HG03064 (cell line): Measurements from ENCODE around the gene CRAT.

Source experiments
- ATAC-seq: cut with Tn5 transposase; IDR thresholded peaks from one replicate; pipeline ENCODE4 v1.9.1; 2021; ENCODE audit warnings: low read depth; ENCODE audit not compliant: unreplicated experiment

CRAT gene

DNA sequence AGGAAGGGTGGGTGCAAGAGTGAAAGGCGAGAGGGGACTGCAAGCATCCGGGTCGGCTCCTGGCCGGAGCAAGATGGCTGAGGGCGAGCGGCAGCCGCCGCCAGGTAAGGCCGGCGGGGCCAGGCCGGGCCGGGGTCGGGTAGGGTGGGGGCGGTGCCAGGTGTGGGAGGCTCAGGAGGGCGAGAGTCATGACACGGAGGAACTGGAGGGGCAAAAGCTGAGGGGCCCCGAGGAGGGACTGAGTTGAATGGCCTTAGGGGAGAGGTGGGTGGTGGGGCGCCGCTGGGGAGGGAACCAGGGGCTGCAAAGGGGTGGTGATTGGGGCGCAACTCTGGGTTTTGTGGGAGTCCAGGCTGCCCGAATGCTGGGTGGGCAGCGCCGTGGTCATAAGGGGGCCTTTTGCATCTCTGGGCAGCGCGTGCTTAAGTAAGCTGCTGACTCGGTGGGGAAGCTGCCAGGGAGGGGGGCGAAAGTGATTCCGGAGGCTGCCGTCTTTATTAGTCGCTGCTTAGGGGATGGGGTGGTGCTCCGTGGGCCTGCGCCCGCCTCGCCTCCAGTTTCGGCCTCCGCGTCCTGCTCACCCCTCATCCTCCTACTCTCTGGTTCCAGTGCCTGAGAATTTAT lies 1.0 kb upstream of the CRAT start:
- peak; percentile 30 for ATAC-seq

DNA sequence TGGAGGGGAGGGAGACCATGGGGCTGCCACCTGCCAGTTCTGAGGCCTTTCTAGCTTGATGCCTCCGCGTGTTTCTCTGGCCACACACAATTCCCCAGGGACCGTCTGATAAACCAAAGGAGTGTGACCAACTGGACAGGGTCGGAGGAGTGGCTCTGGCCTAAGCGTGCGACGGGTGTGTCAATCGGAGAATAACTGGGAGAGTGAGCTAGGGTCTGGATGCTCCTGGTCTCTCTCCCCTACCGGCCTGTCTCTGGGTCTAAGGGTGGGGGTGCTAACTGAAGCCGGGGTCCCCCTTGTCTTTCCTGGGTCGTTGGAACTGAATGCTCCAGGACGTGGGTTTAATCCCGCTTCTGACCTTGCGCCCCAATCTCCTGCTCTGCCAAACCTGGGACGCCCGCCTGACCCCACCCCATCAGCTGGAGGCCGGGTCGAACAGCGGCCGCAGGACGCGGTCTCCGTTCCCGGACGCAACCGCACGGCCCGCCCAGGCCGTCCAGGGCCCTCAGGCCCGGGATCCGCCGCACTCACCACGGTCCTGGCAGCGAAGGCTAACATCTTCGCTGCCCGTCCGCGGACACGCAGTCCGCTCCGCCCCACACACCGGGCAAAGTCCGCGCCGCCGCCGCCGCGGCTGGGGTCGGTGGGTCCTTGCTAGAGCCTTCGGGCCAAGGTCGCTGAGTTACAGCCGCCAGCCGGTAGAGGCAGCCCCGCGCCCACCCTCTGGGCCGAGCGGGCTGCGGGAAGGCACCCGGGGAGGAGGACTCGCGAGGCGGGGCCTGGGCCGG lies 447 bp downstream of the CRAT start:
- ATAC-seq: no peak

DNA sequence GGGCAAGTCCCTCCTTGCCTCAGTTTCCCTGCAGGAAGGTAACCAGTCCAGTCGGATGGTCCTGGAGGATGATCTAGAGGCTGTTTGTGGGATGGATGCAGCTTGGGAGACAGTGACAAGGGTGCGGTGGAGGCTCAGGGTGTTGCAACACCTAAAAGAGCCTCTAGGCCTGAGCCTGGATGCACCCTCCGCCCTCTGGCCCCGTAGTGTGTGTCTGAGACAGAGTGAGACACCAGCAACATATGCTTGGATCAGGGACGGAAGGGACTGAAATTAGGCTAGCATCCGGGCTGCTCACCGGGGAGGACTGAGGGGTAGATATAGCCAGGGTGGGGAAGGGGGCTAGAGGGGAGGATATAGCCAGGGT lies 1.1 kb downstream of the CRAT start:
- ATAC-seq: no peak

DNA sequence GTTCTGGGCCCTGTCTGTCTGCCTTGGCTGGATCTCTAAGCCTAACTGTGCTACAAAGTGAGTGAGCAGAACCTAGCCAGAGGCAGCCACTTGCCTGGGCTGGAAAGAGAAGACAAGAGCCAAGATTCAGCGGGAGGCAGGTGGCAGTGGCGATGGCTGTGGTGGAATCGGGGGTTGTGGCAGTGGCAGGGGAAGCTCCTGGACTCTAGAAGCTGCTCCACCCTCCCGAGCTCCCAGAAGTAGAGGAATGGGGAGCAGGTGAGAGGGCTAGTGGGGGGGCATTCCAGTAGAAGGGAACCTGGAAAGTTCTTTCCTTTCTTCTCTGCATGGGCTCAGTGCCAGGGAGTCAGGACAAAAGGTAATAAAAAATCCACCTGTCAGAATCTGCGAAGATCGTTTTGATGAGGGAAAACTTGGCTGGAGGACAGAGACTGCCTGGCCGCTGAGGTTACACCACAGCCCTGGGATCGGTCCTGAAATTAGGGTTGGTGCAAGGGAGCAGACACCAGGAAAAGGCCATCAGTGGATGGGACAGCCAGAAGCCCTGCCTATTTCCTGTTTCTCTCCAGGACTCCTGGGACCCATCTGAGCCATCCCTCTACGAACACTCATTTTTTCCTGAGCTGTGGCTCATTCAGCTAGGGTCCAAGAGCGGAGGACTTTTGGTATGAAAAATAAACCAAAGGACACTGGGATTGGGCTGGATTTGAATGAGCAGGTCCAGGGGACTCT lies 1.6 kb downstream of the CRAT start:
- no peak for ATAC-seq

DNA sequence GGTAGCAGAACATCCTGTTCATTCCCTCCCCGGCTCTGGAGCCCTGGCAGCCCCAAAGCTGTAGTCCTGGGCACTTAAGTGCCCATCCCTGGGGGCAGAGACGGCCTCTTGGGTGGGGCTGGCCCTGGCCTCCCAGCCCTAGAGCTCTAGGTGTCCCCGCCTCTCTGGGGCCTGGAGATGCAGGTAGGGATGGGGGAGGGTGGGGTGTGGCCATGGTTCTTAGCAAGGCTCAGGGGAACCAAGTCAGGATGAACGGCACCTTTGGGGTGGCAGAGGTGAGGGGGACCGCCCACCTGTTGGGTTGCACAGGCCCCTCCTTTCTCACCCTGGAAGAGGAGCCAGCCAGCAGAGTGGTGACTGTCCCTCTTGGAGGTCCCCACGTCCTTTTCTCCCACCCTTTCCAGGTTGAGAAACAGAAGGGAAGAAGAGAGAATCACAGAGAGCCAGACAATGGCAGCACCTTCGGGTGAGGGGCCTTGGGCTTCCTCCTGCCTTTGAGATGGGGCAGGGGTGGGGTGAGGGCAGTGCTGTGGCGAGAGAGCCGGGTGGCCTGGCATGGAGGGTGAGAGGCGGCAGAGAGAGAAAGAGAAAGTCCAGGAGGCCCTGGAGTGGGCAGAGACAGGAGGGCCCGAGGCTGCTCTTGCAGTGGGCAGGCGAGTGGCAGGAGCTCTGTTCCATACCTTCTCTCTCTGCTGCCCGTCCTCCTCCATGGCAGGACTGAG lies 2.3 kb downstream of the CRAT start:
- ATAC-seq: no peak

DNA sequence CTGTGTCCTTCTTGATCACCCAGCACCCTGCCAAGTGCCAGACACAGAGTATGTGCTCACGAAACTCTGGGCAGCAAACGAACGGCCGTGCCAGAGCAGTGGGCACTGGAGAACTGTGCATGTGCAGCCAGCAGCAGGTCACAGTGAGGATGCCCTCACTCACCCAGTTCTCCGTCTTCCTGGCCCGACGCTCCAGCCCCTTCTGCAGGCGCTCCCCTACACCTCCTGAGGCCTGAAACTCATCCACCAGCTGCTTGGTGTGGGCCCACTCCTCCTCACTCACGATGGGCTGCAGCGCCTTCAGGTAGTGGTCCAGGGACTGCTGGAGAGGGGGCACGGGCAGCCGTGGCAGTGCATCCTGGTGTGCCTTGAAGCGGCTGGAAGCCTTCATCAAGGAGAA lies 2.9 kb downstream of the CRAT start:
- ATAC-seq: no peak

DNA sequence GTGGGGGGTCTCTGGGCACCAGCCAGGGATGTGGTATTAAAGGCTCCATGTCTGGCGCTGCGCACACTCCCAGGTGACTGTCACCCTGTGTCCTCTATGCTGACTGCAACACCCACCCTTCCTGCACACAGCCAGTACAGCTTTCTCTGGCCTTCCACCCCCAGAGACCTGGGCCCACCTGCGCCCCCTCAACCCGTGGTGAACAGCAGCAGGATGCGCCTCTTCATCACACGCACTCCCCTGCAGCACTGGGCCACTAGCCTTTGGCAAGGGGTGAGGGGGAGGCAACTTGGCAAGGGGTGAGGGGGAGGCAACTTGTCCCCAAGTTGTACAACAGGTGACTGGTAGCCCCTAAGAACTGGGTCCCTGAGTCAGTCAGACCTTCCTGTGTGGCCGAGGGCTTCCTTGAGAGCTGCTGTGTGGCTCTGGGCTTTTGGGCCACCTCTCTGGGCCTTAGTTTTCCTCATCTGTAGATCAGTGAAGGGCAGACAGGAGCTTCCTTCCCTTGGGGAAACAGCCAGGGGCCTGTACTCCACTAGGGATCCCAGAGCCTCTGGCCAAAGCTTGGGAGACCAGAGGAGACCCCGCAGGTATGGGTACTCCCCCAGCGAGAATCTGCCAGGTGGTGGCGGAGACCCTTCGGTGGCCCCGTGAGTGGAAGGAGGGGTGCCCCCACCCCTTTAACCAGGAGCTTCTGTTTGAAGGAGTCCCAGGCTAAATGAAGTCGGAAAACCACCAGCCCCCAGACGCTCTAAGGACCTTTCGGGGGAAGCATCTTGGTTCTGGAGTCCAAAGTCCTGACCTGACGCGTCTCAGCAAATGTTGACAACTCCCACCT lies 4.5 kb downstream of the CRAT start:
- ATAC-seq: no peak

DNA sequence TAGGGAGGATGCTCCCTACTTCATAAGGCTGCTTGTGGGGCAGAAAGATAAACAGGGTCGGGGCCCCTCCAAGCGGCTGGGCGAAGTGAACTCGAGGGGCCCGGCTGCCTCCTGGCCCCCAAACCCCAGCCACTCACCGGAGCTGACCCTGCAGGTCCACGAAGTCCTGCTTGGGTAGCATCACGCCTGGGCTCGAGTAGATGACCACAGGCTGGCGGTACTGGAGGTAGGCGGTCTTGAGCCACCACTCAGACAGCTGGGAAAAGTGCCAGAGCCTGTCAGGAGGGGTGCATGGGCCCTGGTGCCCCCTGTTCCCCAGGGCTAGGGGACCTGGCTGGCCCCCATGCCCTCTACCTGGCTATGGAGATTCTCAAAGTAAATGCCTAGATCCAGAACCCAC lies 6.5 kb downstream of the CRAT start:
- ATAC-seq: no peak

DNA sequence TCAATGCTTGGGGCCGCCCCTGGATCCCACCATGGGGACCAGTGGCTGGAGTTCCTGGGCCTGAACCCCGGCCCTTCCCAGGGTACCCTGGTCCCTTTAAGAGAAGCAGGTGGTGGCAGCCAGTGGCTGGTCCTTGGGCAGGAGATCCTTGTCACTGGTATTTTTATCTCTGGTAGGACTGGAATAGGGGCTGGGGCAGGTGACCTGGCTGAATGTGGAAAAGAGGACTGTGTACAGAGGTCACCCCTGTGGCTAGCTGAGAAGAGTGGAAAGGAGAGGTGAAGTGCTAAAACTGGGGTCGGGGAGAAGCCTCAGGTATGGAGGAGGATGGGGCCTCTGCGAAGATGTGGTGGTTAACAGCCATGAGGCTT lies 7.0 kb downstream of the CRAT start:
- ATAC-seq: no peak

DNA sequence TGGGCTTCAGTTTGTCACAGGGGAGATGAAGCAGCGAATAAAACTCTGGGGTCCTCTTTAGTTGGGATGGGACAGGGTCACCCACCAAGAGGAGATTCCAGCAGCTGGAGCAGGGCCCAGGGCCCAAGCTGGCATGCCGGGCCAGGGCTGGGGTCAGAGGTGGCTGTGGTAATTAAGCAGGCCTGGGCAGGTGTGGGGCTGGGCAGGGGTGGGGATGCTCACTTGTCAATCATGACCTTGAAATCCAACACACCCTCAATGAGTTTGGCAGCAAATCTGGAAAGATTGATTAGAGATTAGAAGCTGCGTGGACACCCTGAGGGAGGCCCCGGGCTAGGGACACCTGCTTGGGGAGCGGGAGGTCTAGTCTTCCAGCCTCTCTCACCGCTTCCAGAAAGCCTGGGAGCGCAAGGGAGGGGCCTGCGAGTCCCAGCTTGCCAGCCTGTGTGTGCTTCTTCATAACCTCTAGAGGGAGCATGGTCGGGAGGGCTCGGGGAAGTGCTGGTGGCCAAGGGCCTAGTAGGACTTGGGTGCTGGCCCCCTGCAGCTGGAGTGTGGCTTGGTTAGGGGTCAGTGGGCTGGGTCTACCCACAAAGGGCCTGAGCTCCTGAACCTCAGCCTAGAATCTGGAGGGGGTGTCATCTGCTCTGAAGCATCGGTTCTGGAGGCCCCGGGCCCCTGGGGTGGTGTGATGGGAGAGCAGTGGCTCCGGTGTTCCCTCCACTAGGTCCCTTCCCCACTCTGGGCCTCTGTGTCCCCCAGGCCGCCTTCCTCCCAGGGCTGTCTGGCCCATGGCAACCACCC lies 7.6 kb downstream of the CRAT start:
- ATAC-seq: no peak

DNA sequence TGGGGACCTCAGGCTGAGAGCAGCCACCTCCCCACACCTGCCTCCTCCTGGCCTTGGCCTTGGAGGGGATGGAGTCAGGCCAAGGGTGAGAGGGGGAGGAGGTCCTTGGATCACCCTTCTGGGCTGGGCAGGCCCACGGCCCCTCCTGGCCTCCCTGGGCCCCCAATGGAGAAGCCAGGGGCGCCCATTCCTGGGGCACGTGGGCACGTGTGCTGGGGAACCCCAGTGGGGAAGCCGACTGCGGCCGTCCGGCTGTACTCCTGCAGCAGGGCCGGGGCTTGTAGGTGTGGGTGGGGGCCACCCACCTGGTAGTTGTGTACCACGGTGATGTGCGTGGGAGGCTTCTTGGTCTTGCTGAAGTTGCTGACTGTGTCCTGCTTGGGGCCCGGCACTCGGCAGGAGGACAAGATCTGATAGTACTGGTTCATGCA lies 8.5 kb downstream of the CRAT start:
- ATAC-seq: no peak

DNA sequence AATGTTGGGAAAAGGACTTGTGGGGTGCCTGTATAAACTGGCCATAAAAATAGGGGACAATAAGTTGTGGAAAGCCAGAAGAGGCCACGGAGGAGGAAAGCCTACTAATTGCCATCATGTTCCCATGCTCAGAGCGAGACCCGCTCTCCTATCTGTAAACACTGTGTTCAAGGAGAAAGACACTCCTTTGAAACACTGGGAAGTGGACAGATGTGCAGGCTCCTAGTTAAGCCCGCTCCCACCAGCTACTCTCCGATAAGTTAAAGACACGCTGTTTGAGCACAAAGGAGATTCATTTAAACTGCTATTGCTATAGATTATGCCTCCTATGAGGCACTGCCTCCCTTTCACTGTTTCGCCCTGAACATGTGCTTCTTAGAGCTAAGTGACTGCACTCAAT lies 9.3 kb downstream of the CRAT start:
- no peak for ATAC-seq

DNA sequence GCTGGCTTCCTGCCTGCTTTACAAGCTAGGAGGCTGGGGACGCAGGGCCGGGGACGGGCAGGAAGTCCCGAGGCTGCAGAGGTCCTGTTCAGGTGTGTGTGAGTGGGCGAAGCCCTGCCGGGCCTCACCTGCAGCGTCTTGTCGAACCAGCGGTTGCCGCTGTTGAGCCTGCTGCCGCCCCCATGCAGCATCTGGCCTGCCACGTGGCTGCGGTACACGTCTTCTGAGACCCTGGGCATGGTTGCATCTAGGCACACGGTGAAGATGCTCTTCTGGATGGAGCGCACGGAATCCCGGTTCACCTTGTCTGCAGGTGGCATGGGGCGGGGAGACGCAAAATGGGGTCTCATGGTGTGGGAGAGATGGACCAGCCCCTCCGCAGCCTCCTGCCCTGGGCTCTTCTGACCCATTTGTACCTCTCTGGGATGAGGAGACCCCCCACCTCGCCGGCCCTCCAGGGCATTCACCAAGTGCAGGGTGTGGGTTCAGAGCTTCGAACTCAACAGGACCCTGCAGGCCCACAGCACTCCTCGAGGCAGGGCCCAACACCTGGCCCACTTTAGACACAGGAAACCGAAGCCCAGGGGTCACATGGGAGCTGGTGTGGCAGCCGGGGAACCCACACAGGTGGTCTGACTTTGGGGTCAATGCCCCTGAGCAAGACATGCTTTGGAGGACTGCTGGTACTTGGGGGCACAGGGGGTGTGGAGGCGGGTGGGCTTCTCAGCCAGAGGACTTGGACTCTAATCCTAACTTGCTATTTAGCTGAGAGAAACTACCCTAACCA lies 10.0 kb downstream of the CRAT start:
- ATAC-seq: no peak

DNA sequence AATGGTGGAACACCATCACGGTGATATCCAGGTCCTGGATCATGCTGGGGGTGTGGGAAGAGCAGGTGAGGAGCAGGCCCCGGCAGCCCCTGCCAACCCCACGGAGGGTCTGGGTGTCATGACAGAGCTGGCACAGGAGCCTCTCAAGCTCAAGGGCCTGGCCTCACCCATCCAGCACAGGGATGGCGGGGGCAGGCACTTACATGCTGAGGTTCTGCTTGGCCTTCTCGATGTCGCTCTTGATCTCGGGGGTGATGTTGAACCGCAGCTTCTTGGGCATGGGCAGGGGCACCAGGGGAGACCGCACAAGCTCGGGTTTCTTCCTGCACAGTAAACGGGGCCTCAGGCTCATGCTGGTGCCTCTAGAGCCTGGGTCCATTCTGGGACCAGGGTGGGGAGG lies 12.3 kb downstream of the CRAT start:
- ATAC-seq: no peak

DNA sequence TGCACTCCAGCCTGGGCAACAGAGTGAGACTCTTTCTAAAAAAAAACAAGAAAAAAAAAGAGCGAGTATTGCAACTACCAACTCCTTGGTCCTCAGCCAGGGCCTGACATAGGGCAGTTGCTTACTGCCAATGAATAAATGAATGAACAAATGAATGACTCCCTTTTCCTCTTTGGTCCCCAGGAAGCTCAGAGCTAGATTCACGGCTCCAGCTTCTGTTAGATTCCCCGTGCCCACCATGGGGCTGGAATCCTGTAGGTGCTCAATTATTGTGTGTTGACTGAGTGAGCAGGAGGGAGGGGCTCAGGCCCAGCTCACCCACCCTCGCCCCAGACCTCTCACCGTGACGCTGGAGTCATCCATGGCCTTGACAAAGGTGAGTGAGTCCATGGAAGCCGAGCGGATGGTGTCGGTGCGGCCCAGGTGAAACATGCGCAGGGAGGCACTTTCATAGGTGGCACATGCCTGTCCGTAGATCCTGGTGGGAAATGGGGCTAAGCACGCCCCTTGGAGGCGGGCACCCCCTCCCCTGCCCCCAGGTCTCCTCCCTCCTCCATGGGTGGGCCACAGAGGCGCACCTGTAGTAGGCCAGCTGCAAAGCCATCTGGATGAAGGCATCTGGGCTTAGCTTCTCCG lies 12.8 kb downstream of the CRAT start:
- no peak for ATAC-seq

DNA sequence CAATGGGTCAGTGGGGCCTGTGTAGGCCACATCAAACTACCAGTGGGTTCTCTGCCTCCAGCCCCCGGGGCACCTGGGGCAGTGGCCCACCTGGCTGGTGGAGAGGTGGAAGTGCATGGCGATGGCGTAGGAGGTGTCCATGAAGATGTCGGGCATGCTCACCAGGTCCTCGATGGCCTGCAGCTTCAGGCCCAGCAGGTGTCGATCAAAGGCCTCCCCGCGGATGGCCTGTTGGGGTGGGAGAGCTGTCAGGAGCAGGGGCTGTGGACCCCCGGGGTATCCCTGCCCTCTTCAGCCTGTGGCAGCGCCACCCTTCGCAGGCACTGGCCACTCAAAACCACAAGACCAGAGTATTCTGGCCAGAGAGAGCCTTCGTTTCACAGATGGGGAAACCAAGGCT lies 14.7 kb downstream of the CRAT start:
- no peak for ATAC-seq

DNA sequence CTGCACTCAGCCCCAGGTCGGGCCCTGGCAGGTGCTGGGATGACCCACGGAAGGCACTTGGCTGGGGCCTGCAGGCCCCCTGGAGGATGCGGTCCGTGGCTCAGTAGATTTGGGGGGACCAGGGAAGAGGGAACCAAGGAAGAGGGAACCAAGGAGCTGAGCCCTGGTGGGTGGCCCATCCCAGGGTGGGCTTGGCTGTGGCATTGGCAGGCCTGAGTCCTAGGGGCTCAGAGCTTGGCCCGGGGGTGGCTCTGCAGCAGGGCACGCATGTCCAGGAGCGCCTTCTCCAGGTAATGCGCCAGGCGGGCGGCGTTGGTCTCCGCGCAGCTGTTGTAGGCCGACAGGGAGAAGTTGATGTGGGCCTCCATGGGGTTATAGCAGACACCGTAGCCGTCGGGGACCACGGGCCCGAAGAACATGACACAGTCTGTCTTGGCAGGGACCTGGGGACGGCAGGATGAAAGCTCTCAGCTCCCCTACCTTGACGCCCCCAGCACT lies 15.4 kb downstream of the CRAT start:
- ATAC-seq: no peak
